22Rv1 (cell line): ENCODE results near the gene MYH13.

Source experiments
- CTCF ChIP-seq: fragments of 450-650 bp; IDR thresholded peaks from 2 replicates; pipeline ENCODE4 v1.5.1; 2017; ENCODE audit warnings: mild to moderate bottlenecking
- ZFX ChIP-seq: fragments of 450-650 bp; IDR thresholded peaks from 2 replicates; pipeline ENCODE4 v1.6.1; 2017; ENCODE audit warnings: antibody characterized with exemption, borderline replicate concordance

- no peak for TF ChIP-seq CTCF
- no peak for TF ChIP-seq ZFX
Observed at GRCh38 chr17:10290041-10290440, 82.8 kb downstream of the MYH13 start.
